Skin epidermis (tissue), 12 donors: ENCODE measurements around the gene EDEM1.
"Not testable (repeated sequence)": the region's sequence is repeated elsewhere in the genome, so short reads cannot be mapped to it uniquely, and the experiment has no call there.

Experiments used
- H3K27ac ChIP-seq, 21 experiments: fragments of 200-600 bp; sonication (generic) in 11 of 21; one replicate each; pipeline ENCODE4 v1.5.0; 2020; ENCODE audit warnings: mild to moderate bottlenecking in 3 of 21, inconsistent platforms in 2 of 21, moderate library complexity in 2 of 21
- H3K4me3 ChIP-seq, 7 experiments: fragments of 200-600 bp; sonication (generic) in 2 of 7; one replicate each; pipeline ENCODE4 v1.5.0; 2020; ENCODE audit warnings: inconsistent platforms in 2 of 7, mild to moderate bottlenecking in 2 of 7, moderate library complexity in 1 of 7

Gene EDEM1

GRCh38 chr3:5169807-5170206 is 17.7 kb upstream of the EDEM1 start:
- H3K27ac ChIP-seq: no peak overlapping the region
- H3K4me3 ChIP-seq: no peak overlapping the region

GRCh38 chr3:5170975-5171374 is 16.5 kb upstream of the EDEM1 start:
- H3K4me3 ChIP-seq: no peak overlapping the region
- H3K27ac ChIP-seq: no peak overlapping the region

- H3K4me3 ChIP-seq: no peak overlapping the region
- no peak overlapping the region for H3K27ac ChIP-seq
Measured at GRCh38 chr3:5172018-5172417, 15.5 kb upstream of the EDEM1 start.

- H3K4me3 ChIP-seq, H3K27ac ChIP-seq: not testable (repeated sequence)
Measured at GRCh38 chr3:5179036-5179435, 8.5 kb upstream of the EDEM1 start.

GRCh38 chr3:5181469-5182141 is 5.9 kb upstream of the EDEM1 start:
- no peak overlapping the region for H3K27ac ChIP-seq
- no peak overlapping the region for H3K4me3 ChIP-seq

GRCh38 chr3:5183714-5184113 is 3.8 kb upstream of the EDEM1 start:
- H3K4me3 ChIP-seq: not testable (repeated sequence)

GRCh38 chr3:5184499-5184898 is 3.0 kb upstream of the EDEM1 start:
- Histone ChIP-seq H3K27ac (no peak overlapping the region), H3K4me3 (no peak overlapping the region)

More at GRCh38 chr3:5183714-5184113, 3.8 kb upstream of the EDEM1 start:
- not testable (repeated sequence) for H3K27ac ChIP-seq

- H3K4me3 ChIP-seq: no peak overlapping the region
- H3K27ac ChIP-seq: peak overlapping the region in 3 of 21 experiments; percentile 27 to 99 (median 32)
Measured at GRCh38 chr3:5185093-5185673, 2.3 kb upstream of the EDEM1 start.

- Histone ChIP-seq H3K4me3 (peak overlapping the region; percentile 81 to 97 (median 93)), H3K27ac (peak overlapping the region in 15 of 21 experiments; percentile 12 to 99 (median 73))
Measured at GRCh38 chr3:5186089-5186857, 1.2 kb upstream of the EDEM1 start.

GRCh38 chr3:5186858-5187155 is 700 bp upstream of the EDEM1 start:
- Histone ChIP-seq H3K4me3 (peak overlapping the region; percentile 81 to 97 (median 93)), H3K27ac (peak overlapping the region in 20 of 21 experiments; percentile 3 to 99 (median 71))

GRCh38 chr3:5187920-5188418 is 462 bp downstream of the EDEM1 start:
- peak overlapping the region; percentile 94 to 100 (median 98) for H3K27ac ChIP-seq
- H3K4me3 ChIP-seq: peak overlapping the region; percentile 81 to 97 (median 93)

- Histone ChIP-seq H3K4me3 (peak overlapping the region; percentile 81 to 97 (median 93)), H3K27ac (peak overlapping the region; percentile 94 to 100 (median 98))
Measured at GRCh38 chr3:5188419-5189221, 1.1 kb downstream of the EDEM1 start.

GRCh38 chr3:5190147-5190791 is 2.8 kb downstream of the EDEM1 start:
- Histone ChIP-seq H3K4me3 (peak overlapping the region; percentile 3 to 96 (median 86)), H3K27ac (peak overlapping the region in 10 of 21 experiments; percentile 11 to 100 (median 98))

GRCh38 chr3:5191555-5192304 is 4.2 kb downstream of the EDEM1 start:
- H3K4me3 ChIP-seq: no peak overlapping the region
- peak overlapping the region in 10 of 21 experiments; percentile 0 to 100 (median 57) for H3K27ac ChIP-seq

- Histone ChIP-seq H3K27ac (peak overlapping the region in 10 of 21 experiments; percentile 17 to 100 (median 64)), H3K4me3 (no peak overlapping the region)
Measured at GRCh38 chr3:5192571-5193365, 5.3 kb downstream of the EDEM1 start.

GRCh38 chr3:5194341-5194740 is 6.8 kb downstream of the EDEM1 start:
- Histone ChIP-seq H3K27ac (peak overlapping the region in 17 of 21 experiments; percentile 65 to 99 (median 81)), H3K4me3 (no peak overlapping the region)

- no peak overlapping the region for H3K4me3 ChIP-seq
- peak overlapping the region in 20 of 21 experiments; percentile 55 to 99 (median 78) for H3K27ac ChIP-seq
Measured at GRCh38 chr3:5194801-5195509, 7.4 kb downstream of the EDEM1 start.
